Measurements from ENCODE around the gene UQCC2. TPM values are rescaled to one million over a fixed set of nuclear protein-coding genes. Genes with fewer than 3 reads are reported as not detected.

The UQCC2 gene
- total and polyA plus RNA-seq, 2 of the 4 experiments (the other 2 are of a cell fraction), result 13.8 to 34.5 TPM

GRCh38 chr6:33717934-33718455, 6.5 kb upstream of the UQCC2 start:
- Histone ChIP-seq H3K9me1 (ENCODE audit: insufficient read depth, low read length) (no peaks in the 10 kb centered on the region), H3K4me3 (ENCODE audit: insufficient read depth, low read depth, low read length) (no peak overlapping the region), H2AK5ac (ENCODE audit: low read depth, low read length) (no peak overlapping the region), H2AFZ (replicated peaks; ENCODE audit: low read length, poor library complexity) (no peak overlapping the region), H3K4ac (ENCODE audit: low read depth, low read length) (no peak overlapping the region), H2BK5ac (ENCODE audit: low read depth, low read length, poor library complexity, severe bottlenecking) (no peak overlapping the region), H4K91ac (ENCODE audit: insufficient read depth, low read depth, low read length) (no peak overlapping the region), H4K20me1 (ENCODE audit: insufficient read depth, low read length) (no peaks in the 10 kb centered on the region), H2BK20ac (ENCODE audit: low read depth, low read length) (no peak overlapping the region), H3K9ac (ENCODE audit: low read depth, low read length) (no peak overlapping the region), H2AK9ac (replicated peaks; ENCODE audit: low read depth, low read length, poor library complexity) (no peak overlapping the region), H3K23ac (ENCODE audit: low read depth, low read length) (no peak overlapping the region), H3K9me3 (ENCODE audit: control insufficient read depth, insufficient read depth, low read length) (no peaks in the 10 kb centered on the region), H3K4me1 (ENCODE audit: control insufficient read depth, insufficient read depth, low read length) (no peaks in the 10 kb centered on the region), H3K27ac (ENCODE audit: insufficient read depth, low read length) (no peak overlapping the region), H2BK15ac (ENCODE audit: low read depth, low read length) (no peak overlapping the region), H3K14ac (replicated peaks; ENCODE audit: low read depth, low read length) (no peak overlapping the region), H3K18ac (ENCODE audit: low read depth, low read length) (no peak overlapping the region), H3K79me1 (ENCODE audit: low read depth in 1 of 2, low read length in 2 of 2) (no peaks in the 10 kb centered on the region), H3K36me3 (ENCODE audit: control insufficient read depth, insufficient read depth, low read length) (no peaks in the 10 kb centered on the region), H2BK120ac (ENCODE audit: low read depth, low read length) (no peak overlapping the region), H3K56ac (ENCODE audit: extremely low read depth, insufficient read depth, low read length) (no peak overlapping the region), H3K4me2 (ENCODE audit: low read depth, low read length) (peak overlapping the region; percentile 31; the same call in 1 of the 2 replicates), H4K8ac (ENCODE audit: low read depth in 2 of 2, low read length in 2 of 2) (no peak overlapping the region), H3K27me3 (ENCODE audit: control insufficient read depth, insufficient read depth, low read length) (peaks cover 52% of the 10 kb centered on the region), H4K5ac (ENCODE audit: low read depth, low read length) (no peak overlapping the region)
- intact Hi-C loops (cut with micrococcal nuclease), result no loop called here
- ChIA-PET CTCF (no interaction called here), POLR2A (ENCODE audit: unreplicated experiment) (no interaction called here)
- in situ Hi-C loops (cut with MboI; ENCODE audit: low sequenced_read_pairs), result loop anchor here (10.0 kb wide), 1 partner anchor 437 kb away; no protein-coding TSS in a partner anchor
- BruUV-seq (replicated peaks), result no TSS peak
- ATAC-seq (ENCODE audit: low read depth) (peak; percentile 42; the same call in 1 of the 2 replicates), DNase-seq (no peak)
- dilution Hi-C loops (cut with HindIII; ENCODE audit: low sequenced_read_pairs, unreplicated experiment), result no loop called here
- WGBS, 2 experiments (ENCODE audit: extremely low coverage in 2 of 2, insufficient read length in 1 of 2), result no CpG with 5 or more reads among the region's 6 CpGs
- TF ChIP-seq MXI1 (IDR thresholded peaks at IDR 0.05; ENCODE audit: borderline replicate concordance, low read depth, low read length), result no peak
- TF ChIP-seq, protein P1, sequence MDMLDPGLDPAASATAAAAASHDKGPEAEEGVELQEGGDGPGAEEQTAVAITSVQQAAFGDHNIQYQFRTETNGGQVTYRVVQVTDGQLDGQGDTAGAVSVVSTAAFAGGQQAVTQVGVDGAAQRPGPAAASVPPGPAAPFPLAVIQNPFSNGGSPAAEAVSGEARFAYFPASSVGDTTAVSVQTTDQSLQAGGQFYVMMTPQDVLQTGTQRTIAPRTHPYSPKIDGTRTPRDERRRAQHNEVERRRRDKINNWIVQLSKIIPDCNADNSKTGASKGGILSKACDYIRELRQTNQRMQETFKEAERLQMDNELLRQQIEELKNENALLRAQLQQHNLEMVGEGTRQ (IDR thresholded peaks at IDR 0.05; ENCODE audit: low read depth, low read length), result no peak
- no peak for TF ChIP-seq RFX5 (IDR thresholded peaks at IDR 0.05; ENCODE audit: low read depth, low read length)
- no peak for TF ChIP-seq RAD21 (IDR thresholded peaks at IDR 0.05; ENCODE audit: low read length)
- TF ChIP-seq, protein P2, sequence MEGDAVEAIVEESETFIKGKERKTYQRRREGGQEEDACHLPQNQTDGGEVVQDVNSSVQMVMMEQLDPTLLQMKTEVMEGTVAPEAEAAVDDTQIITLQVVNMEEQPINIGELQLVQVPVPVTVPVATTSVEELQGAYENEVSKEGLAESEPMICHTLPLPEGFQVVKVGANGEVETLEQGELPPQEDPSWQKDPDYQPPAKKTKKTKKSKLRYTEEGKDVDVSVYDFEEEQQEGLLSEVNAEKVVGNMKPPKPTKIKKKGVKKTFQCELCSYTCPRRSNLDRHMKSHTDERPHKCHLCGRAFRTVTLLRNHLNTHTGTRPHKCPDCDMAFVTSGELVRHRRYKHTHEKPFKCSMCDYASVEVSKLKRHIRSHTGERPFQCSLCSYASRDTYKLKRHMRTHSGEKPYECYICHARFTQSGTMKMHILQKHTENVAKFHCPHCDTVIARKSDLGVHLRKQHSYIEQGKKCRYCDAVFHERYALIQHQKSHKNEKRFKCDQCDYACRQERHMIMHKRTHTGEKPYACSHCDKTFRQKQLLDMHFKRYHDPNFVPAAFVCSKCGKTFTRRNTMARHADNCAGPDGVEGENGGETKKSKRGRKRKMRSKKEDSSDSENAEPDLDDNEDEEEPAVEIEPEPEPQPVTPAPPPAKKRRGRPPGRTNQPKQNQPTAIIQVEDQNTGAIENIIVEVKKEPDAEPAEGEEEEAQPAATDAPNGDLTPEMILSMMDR (conservative IDR thresholded peaks at IDR 0.05; ENCODE audit: low read depth, low read length), result no peak
- TF ChIP-seq MAFK (IDR thresholded peaks at IDR 0.05; ENCODE audit: low read depth, low read length), result no peak
- no peak for TF ChIP-seq NFE2L2 (IDR thresholded peaks at IDR 0.05; ENCODE audit: low read depth, low read length)
- TF ChIP-seq CEBPB (IDR thresholded peaks at IDR 0.05; ENCODE audit: low read depth, low read length), result no peak
- TF ChIP-seq POLR2A (IDR thresholded peaks at IDR 0.05; ENCODE audit: low read depth, low read length), result no peak
- TF ChIP-seq BHLHE40 (IDR thresholded peaks at IDR 0.05; ENCODE audit: low read depth, low read length), result no peak
- no peak for TF ChIP-seq SMC3 (IDR thresholded peaks at IDR 0.05; ENCODE audit: low read depth, low read length)
- TF ChIP-seq MAZ (IDR thresholded peaks at IDR 0.05; ENCODE audit: borderline replicate concordance, low read depth, low read length), result no peak
- TF ChIP-seq, protein P3, sequence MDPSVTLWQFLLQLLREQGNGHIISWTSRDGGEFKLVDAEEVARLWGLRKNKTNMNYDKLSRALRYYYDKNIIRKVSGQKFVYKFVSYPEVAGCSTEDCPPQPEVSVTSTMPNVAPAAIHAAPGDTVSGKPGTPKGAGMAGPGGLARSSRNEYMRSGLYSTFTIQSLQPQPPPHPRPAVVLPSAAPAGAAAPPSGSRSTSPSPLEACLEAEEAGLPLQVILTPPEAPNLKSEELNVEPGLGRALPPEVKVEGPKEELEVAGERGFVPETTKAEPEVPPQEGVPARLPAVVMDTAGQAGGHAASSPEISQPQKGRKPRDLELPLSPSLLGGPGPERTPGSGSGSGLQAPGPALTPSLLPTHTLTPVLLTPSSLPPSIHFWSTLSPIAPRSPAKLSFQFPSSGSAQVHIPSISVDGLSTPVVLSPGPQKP (IDR thresholded peaks at IDR 0.05; ENCODE audit: borderline replicate concordance, low read depth, low read length), result no peak
- no peak for TF ChIP-seq FOS (IDR thresholded peaks at IDR 0.05; ENCODE audit: low read depth, low read length)
- TF ChIP-seq CHD1 (IDR thresholded peaks at IDR 0.05; ENCODE audit: low read depth, low read length), result no peak
- no peak for TF ChIP-seq RCOR1 (IDR thresholded peaks at IDR 0.05; ENCODE audit: insufficient replicate concordance, low read length)

Data from IMR-90 (cell line).